Colonic mucosa (tissue), 4 donors: ENCODE data around the gene TACR1. TPM values are rescaled to one million over a fixed set of nuclear protein-coding genes. Genes with fewer than 3 reads are reported as not detected.
"Not testable (repeated sequence)": the region's sequence is repeated elsewhere in the genome, so short reads cannot be mapped to it uniquely, and the experiment has no call there.

ENCODE experiments used
- DNase-seq: peaks from one replicate; pipeline ENCODE4 v3.0.0-alpha.2; 2020
- H3K27ac ChIP-seq: fragments of 200-600 bp; one replicate; pipeline ENCODE4 v1.8.0; 2021
- H3K27me3 ChIP-seq: fragments of 200-600 bp; one replicate; pipeline ENCODE4 v1.8.0; 2021
- H3K36me3 ChIP-seq: fragments of 200-600 bp; one replicate; pipeline ENCODE4 v1.8.0; 2021
- H3K4me1 ChIP-seq: fragments of 200-600 bp; one replicate; pipeline ENCODE4 v1.8.0; 2021; ENCODE audit warnings: mild to moderate bottlenecking
- H3K4me3 ChIP-seq: fragments of 200-600 bp; one replicate; pipeline ENCODE4 v1.8.0; 2021
- H3K9ac ChIP-seq, 2 donors: one replicate each; pipeline ENCODE4 v1.7.0; 2013; ENCODE audit warnings: control low read depth in 2 of 2, low read depth in 2 of 2, low read length in 2 of 2
- H3K9me3 ChIP-seq: fragments of 200-600 bp; one replicate; pipeline ENCODE4 v1.8.0; 2021
- intact Hi-C: fragments of 100-400 bp; cut with DNase I; formaldehyde crosslinking; loops from one replicate; pipeline ENCODE4 v1.14.1; 2022
- total RNA-seq, 2 donors: library from RNA; stranded (reverse); fragmentation: NEBNext Ultra II Directional in 1 of 2; extraction: Animal tissue kit (Norgen Biotek cat#: 25700) in 1 of 2; gene quantifications; one replicate each; pipeline ENCODE4 v1.2.1, GENCODE V29; 2021
- TF ChIP-seq, protein P1 (sequence below): fragments of 200-600 bp; IDR thresholded peaks from one replicate; pipeline ENCODE4 v1.8.0; 2022; ENCODE audit warnings: antibody characterized with exemption, mild to moderate bottlenecking
- donor health status: healthy.
- donor health status: DM: no; HTN: no; CAD: no.
- donor health status: DM: no; HTN: no; CAD: no.

Gene TACR1
- total RNA-seq, 2 donors from 2014 or later: 0.37 TPM; not detected in 1

DNA sequence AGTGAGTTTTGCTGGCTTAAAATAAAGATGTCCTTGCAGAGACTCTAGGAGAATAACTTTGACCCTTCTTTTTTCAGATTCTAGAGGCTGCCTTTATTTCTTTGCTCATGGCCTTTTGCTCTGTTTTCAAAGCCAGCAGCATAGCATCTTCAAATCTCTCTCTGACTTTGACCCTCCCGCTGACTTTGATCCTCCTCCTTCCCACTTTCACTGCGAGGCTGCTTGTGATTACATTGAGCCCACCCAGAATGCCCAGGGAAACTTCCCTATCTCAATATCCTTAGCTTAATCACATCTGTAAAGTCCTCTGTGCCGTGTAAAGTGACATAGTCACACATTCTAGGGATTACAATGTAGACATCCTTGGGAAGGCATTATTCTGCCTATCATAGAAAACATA is 23.9 kb downstream of the TACR1 start:
- intact Hi-C loops: no loop called here
- H3K27ac ChIP-seq: no peak overlapping the region
- no peak for DNase-seq
- H3K9me3 ChIP-seq: no peaks in the 10 kb centered on the region
- H3K4me1 ChIP-seq: no peaks in the 10 kb centered on the region
- H3K4me3 ChIP-seq: no peak overlapping the region
- TF ChIP-seq, protein P1, sequence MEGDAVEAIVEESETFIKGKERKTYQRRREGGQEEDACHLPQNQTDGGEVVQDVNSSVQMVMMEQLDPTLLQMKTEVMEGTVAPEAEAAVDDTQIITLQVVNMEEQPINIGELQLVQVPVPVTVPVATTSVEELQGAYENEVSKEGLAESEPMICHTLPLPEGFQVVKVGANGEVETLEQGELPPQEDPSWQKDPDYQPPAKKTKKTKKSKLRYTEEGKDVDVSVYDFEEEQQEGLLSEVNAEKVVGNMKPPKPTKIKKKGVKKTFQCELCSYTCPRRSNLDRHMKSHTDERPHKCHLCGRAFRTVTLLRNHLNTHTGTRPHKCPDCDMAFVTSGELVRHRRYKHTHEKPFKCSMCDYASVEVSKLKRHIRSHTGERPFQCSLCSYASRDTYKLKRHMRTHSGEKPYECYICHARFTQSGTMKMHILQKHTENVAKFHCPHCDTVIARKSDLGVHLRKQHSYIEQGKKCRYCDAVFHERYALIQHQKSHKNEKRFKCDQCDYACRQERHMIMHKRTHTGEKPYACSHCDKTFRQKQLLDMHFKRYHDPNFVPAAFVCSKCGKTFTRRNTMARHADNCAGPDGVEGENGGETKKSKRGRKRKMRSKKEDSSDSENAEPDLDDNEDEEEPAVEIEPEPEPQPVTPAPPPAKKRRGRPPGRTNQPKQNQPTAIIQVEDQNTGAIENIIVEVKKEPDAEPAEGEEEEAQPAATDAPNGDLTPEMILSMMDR: no peak
- no peaks in the 10 kb centered on the region for H3K36me3 ChIP-seq
- H3K9ac ChIP-seq: no peak overlapping the region
- no peaks in the 10 kb centered on the region for H3K27me3 ChIP-seq

DNA sequence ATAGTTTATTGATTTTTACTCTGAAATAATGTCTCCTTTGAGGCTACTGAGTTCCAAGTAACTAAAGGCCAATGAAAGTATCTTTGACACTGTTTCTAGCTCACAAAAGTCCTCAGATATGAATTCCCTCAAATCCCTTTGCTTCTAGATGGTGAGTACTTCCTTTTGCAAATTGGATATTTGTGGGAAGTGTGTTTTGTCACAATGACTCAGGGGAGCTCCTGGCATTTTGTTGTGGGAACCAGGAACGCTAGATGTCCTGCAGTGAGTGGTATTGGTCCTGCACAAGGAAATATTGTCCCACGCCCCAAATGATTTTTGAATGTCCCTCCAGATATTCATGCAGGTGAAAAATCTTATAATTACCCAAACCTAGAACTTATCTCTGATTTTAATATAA is 24.3 kb downstream of the TACR1 start:
- Histone ChIP-seq H3K27me3 (no peaks in the 10 kb centered on the region), H3K36me3 (no peaks in the 10 kb centered on the region), H3K4me1 (no peaks in the 10 kb centered on the region), H3K4me3 (no peak overlapping the region), H3K9me3 (no peaks in the 10 kb centered on the region), H3K27ac (no peak overlapping the region), H3K9ac (no peak overlapping the region)
- TF ChIP-seq, protein P1: no peak
- intact Hi-C loops: no loop called here
- DNase-seq: no peak

DNA sequence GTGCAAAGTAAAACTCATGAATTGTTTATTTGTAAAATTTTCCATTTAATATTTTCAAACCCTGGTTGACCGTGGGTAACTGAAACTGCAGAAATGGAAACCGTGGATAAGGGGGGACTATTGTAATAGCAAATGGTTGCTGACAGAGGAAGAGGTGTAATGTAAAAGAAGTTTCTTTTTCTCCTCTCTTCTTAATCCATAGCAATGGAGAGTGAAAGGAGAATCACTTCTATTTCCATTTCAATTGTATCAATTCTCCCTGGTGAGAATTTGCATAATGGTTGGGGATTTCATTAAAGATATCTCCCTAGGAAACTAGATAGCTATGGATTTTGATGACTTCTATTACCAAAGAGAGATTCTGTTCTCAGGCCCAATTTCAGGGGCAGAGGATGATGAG is 24.8 kb downstream of the TACR1 start:
- no peaks in the 10 kb centered on the region for H3K36me3 ChIP-seq
- no peak overlapping the region for H3K9ac ChIP-seq
- no peaks in the 10 kb centered on the region for H3K27me3 ChIP-seq
- TF ChIP-seq, protein P1: no peak
- H3K4me3 ChIP-seq: no peak overlapping the region
- H3K9me3 ChIP-seq: no peaks in the 10 kb centered on the region
- H3K4me1 ChIP-seq: no peaks in the 10 kb centered on the region
- H3K27ac ChIP-seq: no peak overlapping the region
- no peak for DNase-seq
- intact Hi-C loops: no loop called here

DNA sequence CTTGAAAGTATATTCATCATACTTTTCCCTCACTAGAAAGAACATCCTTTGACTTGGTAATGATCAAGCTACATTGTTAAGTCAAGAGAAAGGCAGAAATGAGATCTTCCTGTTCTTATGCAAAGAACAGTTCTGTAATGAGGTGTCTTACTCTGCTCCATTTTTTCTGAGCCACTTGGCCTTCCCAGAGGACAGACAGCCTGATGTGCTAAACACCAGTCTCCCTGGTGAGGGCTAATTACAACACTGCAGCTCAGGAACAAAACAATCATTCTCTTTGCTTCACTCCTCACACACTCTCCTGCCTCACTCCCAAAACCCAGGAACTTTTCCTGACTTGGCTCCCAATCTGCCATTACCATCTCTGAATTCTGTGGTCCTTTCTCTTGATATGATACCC is 25.6 kb downstream of the TACR1 start:
- intact Hi-C loops: no loop called here
- no peak for DNase-seq
- no peaks in the 10 kb centered on the region for H3K27me3 ChIP-seq

DNA sequence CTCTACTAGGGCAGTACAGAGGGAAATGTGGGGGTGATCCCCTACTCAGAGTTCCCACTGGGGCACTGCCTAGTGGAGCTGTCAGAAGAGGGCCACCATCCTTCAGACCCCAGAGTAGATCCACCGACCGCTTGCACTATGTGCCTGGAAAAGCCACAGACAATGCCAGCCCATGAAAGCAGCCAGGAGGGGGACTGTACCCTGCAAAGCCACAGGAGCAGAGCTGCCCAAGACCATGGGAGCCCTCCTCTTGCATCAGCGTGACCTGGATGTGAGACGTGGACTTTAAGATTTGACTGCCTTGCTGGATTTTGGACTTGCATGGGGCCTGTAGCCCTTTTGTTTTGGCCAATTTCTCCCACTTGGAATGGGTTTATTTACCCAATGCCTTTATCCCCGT is 27.9 kb downstream of the TACR1 start:
- H3K27me3 ChIP-seq, DNase-seq, H3K9me3 ChIP-seq, H3K36me3 ChIP-seq, H3K4me3 ChIP-seq, intact Hi-C loops, H3K9ac ChIP-seq, H3K27ac ChIP-seq, H3K4me1 ChIP-seq: not testable (repeated sequence)

More for the DNA sequence above, 25.6 kb downstream of the TACR1 start:
- TF ChIP-seq, protein P1: no peak
- Histone ChIP-seq H3K27ac (no peak overlapping the region), H3K9me3 (no peaks in the 10 kb centered on the region), H3K9ac (no peak overlapping the region), H3K4me1 (no peaks in the 10 kb centered on the region), H3K4me3 (no peak overlapping the region), H3K36me3 (no peaks in the 10 kb centered on the region)

DNA sequence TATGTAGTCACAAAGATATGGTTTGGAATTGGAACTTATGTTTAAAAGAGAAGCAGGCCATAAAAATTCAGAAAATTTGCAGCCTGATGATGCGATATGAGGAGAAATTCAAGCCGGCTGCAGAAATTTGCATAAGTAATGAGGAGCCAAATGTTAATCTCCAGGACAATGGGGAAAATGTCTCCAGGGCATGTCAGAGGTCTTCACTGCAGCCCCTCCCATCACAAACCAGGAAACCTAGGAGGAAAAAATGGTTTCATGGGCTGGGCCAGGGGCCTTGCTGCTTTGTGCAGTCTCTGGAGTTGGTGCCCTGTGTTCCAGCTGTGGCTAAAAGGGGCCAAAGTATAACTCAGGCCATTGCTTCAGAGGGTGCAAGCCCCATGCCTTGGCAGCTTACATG is 28.4 kb downstream of the TACR1 start:
- no peak for DNase-seq
- Histone ChIP-seq H3K27ac (no peak overlapping the region), H3K27me3 (no peaks in the 10 kb centered on the region), H3K4me3 (no peak overlapping the region), H3K4me1 (no peaks in the 10 kb centered on the region), H3K9me3 (no peaks in the 10 kb centered on the region), H3K36me3 (no peaks in the 10 kb centered on the region), H3K9ac (no peak overlapping the region)
- intact Hi-C loops: no loop called here
- TF ChIP-seq, protein P1: no peak
